CD14-positive monocyte (primary cell): Measurements from ENCODE around the gene BRIX1. TPM values are rescaled to one million over a fixed set of nuclear protein-coding genes. Genes with fewer than 3 reads are reported as not detected.

Experiments used
- DNase-seq, 3 donors: peaks; one replicate each; pipeline ENCODE4 v3.0.0-alpha.2; 2011 to 2022
- H2AFZ ChIP-seq: 2 replicates; pipeline ENCODE4 v1.6.0; 2012; ENCODE audit warnings: mild to moderate bottlenecking, low read depth, low read length, inconsistent platforms; ENCODE audit not compliant: insufficient read depth, poor library complexity, severe bottlenecking
- H3K27ac ChIP-seq, 2 donors: 1 replicate in 1 of 2; 2 replicates in 1 of 2; pipeline ENCODE4 v1.5.1; 2012 to 2013; ENCODE audit warnings: low read length in 2 of 2, control low read depth in 1 of 2, inconsistent platforms in 1 of 2, low read depth in 1 of 2, mild to moderate bottlenecking in 1 of 2
- H3K27me3 ChIP-seq, 2 donors: one replicate each; pipeline versions ENCODE4 v1.6.0 to v1.6.1; 2011 to 2013; ENCODE audit warnings: low read length in 2 of 2; ENCODE audit not compliant: control insufficient read depth in 2 of 2, insufficient read depth in 2 of 2
- H3K36me3 ChIP-seq, 2 donors: replicated peaks in 1 of 2; 1 replicate in 1 of 2; 2 replicates in 1 of 2; pipeline versions ENCODE4 v1.5.1 to v1.6.1; 2012 to 2013; ENCODE audit warnings: low read length in 2 of 2, control low read depth in 1 of 2, inconsistent platforms in 1 of 2, mild to moderate bottlenecking in 1 of 2; ENCODE audit not compliant: insufficient read depth in 2 of 2, control insufficient read depth in 1 of 2
- H3K4me1 ChIP-seq, 2 donors: 1 replicate in 1 of 2; 2 replicates in 1 of 2; pipeline versions ENCODE4 v1.5.1 to v1.6.1; 2012 to 2013; ENCODE audit warnings: low read length in 2 of 2, control low read depth in 1 of 2, inconsistent platforms in 1 of 2, mild to moderate bottlenecking in 1 of 2, moderate library complexity in 1 of 2; ENCODE audit not compliant: insufficient read depth in 2 of 2, control insufficient read depth in 1 of 2
- H3K4me2 ChIP-seq: replicated peaks from 2 replicates; pipeline ENCODE3; 2012; ENCODE audit warnings: low read length, moderate library complexity, mild to moderate bottlenecking; ENCODE audit not compliant: poor library complexity, severe bottlenecking; ENCODE audit errors: extremely low read depth
- H3K4me3 ChIP-seq, 3 experiments: fragments of 200-600 bp in 1 of 3; sonication (generic) in 1 of 3; replicated peaks in 1 of 3; 1 replicate in 2 of 3; 2 replicates in 1 of 3; pipeline ENCODE4 v1.5.1; 2011 to 2013; ENCODE audit warnings: low read length in 3 of 3, mild to moderate bottlenecking in 3 of 3, control low read depth in 2 of 3, low read depth in 2 of 3, inconsistent platforms in 1 of 3, moderate library complexity in 1 of 3
- H3K79me2 ChIP-seq: 2 replicates; pipeline ENCODE4 v1.6.0; 2012; ENCODE audit warnings: mild to moderate bottlenecking, control low read depth, inconsistent platforms, low read length, moderate library complexity; ENCODE audit not compliant: insufficient read depth
- H3K9ac ChIP-seq: 2 replicates; pipeline ENCODE4 v1.6.0; 2017; ENCODE audit warnings: low read length, mild to moderate bottlenecking; ENCODE audit not compliant: insufficient read depth, poor library complexity, severe bottlenecking
- H3K9me3 ChIP-seq, 2 donors: replicated peaks in 1 of 2; 1 replicate in 1 of 2; 2 replicates in 1 of 2; pipeline versions ENCODE4 v1.5.1 to v1.6.1; 2012 to 2013; ENCODE audit warnings: low read length in 2 of 2, control low read depth in 1 of 2; ENCODE audit not compliant: control insufficient read depth in 1 of 2, insufficient read depth in 1 of 2
- H4K20me1 ChIP-seq: 2 replicates; pipeline ENCODE4 v1.6.0; 2012; ENCODE audit warnings: mild to moderate bottlenecking, low read length, control low read depth, moderate library complexity; ENCODE audit not compliant: insufficient read depth
- H3K27ac Mint-ChIP-seq, 7 donors: one replicate each; pipeline ENCODE4 v1.8.0; 2020; ENCODE audit warnings: mild to moderate bottlenecking in 7 of 7, mixed read lengths in 7 of 7, moderate library complexity in 6 of 7, inconsistent platforms in 2 of 7
- H3K27me3 Mint-ChIP-seq, 3 donors: one replicate each; pipeline ENCODE4 v1.8.0; 2021 to 2022; ENCODE audit warnings: low read depth in 3 of 3, mild to moderate bottlenecking in 3 of 3, mixed read lengths in 3 of 3, moderate library complexity in 3 of 3, inconsistent platforms in 1 of 3
- H3K36me3 Mint-ChIP-seq, 2 donors: one replicate each; pipeline ENCODE4 v1.8.0; 2020; ENCODE audit warnings: mixed read lengths in 2 of 2, inconsistent platforms in 1 of 2, mild to moderate bottlenecking in 1 of 2
- H3K4me1 Mint-ChIP-seq: one replicate; pipeline ENCODE4 v1.8.0; 2020; ENCODE audit warnings: mild to moderate bottlenecking, mixed read lengths
- H3K4me3 Mint-ChIP-seq, 2 donors: one replicate each; pipeline ENCODE4 v1.8.0; 2020; ENCODE audit warnings: mild to moderate bottlenecking in 2 of 2, mixed read lengths in 2 of 2, moderate library complexity in 1 of 2
- H3K9me3 Mint-ChIP-seq, 7 donors: one replicate each; pipeline ENCODE4 v1.8.0; 2020 to 2022; ENCODE audit warnings: mixed read lengths in 7 of 7, mild to moderate bottlenecking in 6 of 7, moderate library complexity in 6 of 7, inconsistent platforms in 2 of 7
- WGBS: methylation state at CpG from one replicate; pipeline ENCODE4 v1.1.5; 2013; ENCODE audit warnings: missing lambda C conversion rate; ENCODE audit not compliant: insufficient coverage; 5-methylcytosine and 5-hydroxymethylcytosine counted together
- intact Hi-C, 2 donors: fragments of 100-400 bp; cut with micrococcal nuclease; formaldehyde crosslinking; loops; one replicate each; pipeline versions ENCODE4 v1.15.0 to v1.15.1; 2023
- polyA plus RNA-seq, 3 donors: library from polyadenylated mRNA; depleted of rRNA in 1 of 3; unstranded in 2 of 3; stranded (reverse) in 1 of 3; fragments of 300-500 nt in 2 of 3; fragments of >200 nt in 1 of 3; fragmentation: Illumina TruSeq in 2 of 3; gene quantifications; 1 replicate in 2 of 3; 2 replicates in 1 of 3; pipeline ENCODE4 v1.2.3, GENCODE V29; 2012 to 2021
- TF ChIP-seq, protein P1 (sequence below): fragments of 200-600 bp; IDR thresholded peaks from one replicate; pipeline ENCODE4 v1.8.0; 2022; ENCODE audit warnings: antibody characterized with exemption, mild to moderate bottlenecking

The BRIX1 gene
- polyA plus RNA-seq, 3 donors: 3.3 to 13.5 (median 12.5) TPM

- WGBS: no CpG with 5 or more reads among the region's 5 CpGs
- Histone ChIP-seq H3K4me3 (no peak overlapping the region), H3K36me3 (peaks cover 25 to 48% of the 10 kb centered on the region in 2 donors), H3K27me3 (no peaks in the 10 kb centered on the region), H4K20me1 (no peaks in the 10 kb centered on the region), H3K9ac (no peak overlapping the region), H3K79me2 (no peaks in the 10 kb centered on the region), H2AFZ (no peak overlapping the region), H3K9me3 (no peaks in the 10 kb centered on the region), H3K4me1 (no peaks in the 10 kb centered on the region), H3K27ac (no peak overlapping the region), H3K4me2 (no peak overlapping the region)
- H3K9me3 Mint-ChIP-seq: no peaks in the 10 kb centered on the region
- DNase-seq: no peak
- no peaks in the 10 kb centered on the region for H3K27me3 Mint-ChIP-seq
- peak overlapping the region in 1 of 7 donors; percentile 65 for H3K27ac Mint-ChIP-seq
- no peaks in the 10 kb centered on the region for H3K4me1 Mint-ChIP-seq
- H3K4me3 Mint-ChIP-seq: no peak overlapping the region
- peaks cover 25 to 48% of the 10 kb centered on the region in 2 donors for H3K36me3 Mint-ChIP-seq
- TF ChIP-seq, protein P1, sequence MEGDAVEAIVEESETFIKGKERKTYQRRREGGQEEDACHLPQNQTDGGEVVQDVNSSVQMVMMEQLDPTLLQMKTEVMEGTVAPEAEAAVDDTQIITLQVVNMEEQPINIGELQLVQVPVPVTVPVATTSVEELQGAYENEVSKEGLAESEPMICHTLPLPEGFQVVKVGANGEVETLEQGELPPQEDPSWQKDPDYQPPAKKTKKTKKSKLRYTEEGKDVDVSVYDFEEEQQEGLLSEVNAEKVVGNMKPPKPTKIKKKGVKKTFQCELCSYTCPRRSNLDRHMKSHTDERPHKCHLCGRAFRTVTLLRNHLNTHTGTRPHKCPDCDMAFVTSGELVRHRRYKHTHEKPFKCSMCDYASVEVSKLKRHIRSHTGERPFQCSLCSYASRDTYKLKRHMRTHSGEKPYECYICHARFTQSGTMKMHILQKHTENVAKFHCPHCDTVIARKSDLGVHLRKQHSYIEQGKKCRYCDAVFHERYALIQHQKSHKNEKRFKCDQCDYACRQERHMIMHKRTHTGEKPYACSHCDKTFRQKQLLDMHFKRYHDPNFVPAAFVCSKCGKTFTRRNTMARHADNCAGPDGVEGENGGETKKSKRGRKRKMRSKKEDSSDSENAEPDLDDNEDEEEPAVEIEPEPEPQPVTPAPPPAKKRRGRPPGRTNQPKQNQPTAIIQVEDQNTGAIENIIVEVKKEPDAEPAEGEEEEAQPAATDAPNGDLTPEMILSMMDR: peak; percentile 37
- intact Hi-C loops: no loop called here
These were observed 42.6 kb downstream of the BRIX1 start for GRCh38 chr5:34957857-34958690.

DNA sequence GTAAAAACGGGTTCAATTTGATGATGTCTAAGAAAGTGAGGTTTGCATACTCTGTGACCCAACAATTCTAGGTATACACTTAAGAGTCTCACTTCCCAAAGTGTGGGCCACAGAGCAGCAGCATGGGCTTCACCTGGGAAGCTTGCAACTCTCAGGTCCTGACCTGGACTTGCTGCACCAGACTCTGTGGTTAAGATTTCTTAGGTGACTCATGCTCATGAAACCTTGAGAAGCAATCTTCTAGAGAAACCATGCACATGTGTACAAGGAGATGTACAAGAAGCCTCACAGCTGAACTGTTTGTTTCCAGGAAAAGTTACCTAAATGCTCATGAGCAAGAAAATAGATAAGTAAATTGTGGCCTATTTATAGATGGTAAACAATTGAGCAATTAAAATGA lies 43.8 kb downstream of the BRIX1 start:
- Histone ChIP-seq H3K79me2 (no peaks in the 10 kb centered on the region), H3K4me3 (no peak overlapping the region), H3K36me3 (peaks cover 13 to 35% of the 10 kb centered on the region in 2 donors), H3K9me3 (no peaks in the 10 kb centered on the region), H3K27ac (no peak overlapping the region), H3K4me1 (no peaks in the 10 kb centered on the region), H3K4me2 (no peak overlapping the region), H3K27me3 (no peaks in the 10 kb centered on the region), H3K9ac (no peak overlapping the region), H2AFZ (no peak overlapping the region), H4K20me1 (no peaks in the 10 kb centered on the region)
- DNase-seq: no peak
- peaks cover 0 to 2% (median 0%) of the 10 kb centered on the region in 3 donors for H3K27me3 Mint-ChIP-seq
- H3K4me3 Mint-ChIP-seq: no peak overlapping the region
- peaks cover 0 to 2% (median 0%) of the 10 kb centered on the region in 7 donors for H3K9me3 Mint-ChIP-seq
- peaks cover 17 to 39% of the 10 kb centered on the region in 2 donors for H3K36me3 Mint-ChIP-seq
- H3K4me1 Mint-ChIP-seq: no peaks in the 10 kb centered on the region
- 80% methylated on average over 1 of the region's 1 CpG for WGBS
- intact Hi-C loops: no loop called here
- H3K27ac Mint-ChIP-seq: no peak overlapping the region
- TF ChIP-seq, protein P1: no peak
